B cell (primary cell): Measurements from ENCODE around the gene CCNA1.

ENCODE experiments used
- CTCF ChIP-seq: fragments of 200-600 bp; IDR thresholded peaks from one replicate; pipeline ENCODE4 v1.8.0; 2022; ENCODE audit warnings: antibody characterized with exemption, mild to moderate bottlenecking
- EZH2 ChIP-seq: IDR thresholded peaks from 2 replicates; pipeline ENCODE4 v1.6.1; 2012; ENCODE audit warnings: borderline replicate concordance, low read depth, mild to moderate bottlenecking, moderate library complexity, low read length; ENCODE audit not compliant: insufficient read depth, poor library complexity, severe bottlenecking

GRCh38 chr13:36476661-36477060 is 44.4 kb downstream of the CCNA1 start:
- TF ChIP-seq CTCF (no peak), EZH2 (no peak)
